ENCODE measurements around the gene SPTY2D1. TPM values are rescaled to one million over a fixed set of nuclear protein-coding genes. Genes with fewer than 3 reads are reported as not detected.
"Not testable (repeated sequence)": the region's sequence is repeated elsewhere in the genome, so short reads cannot be mapped to it uniquely, and the experiment has no call there.

SPTY2D1 gene
- total RNA-seq, 1 experiment from 2014 or later: 25.4 TPM

- DNase-seq (ENCODE audit: low spot score): no peak
Observed at GRCh38 chr11:18617688-18618341, 16.3 kb downstream of the SPTY2D1 start.

GRCh38 chr11:18615628-18616392, 18.3 kb downstream of the SPTY2D1 start:
- DNase-seq (ENCODE audit: low spot score): no peak

- DNase-seq (ENCODE audit: low spot score): no peak
Observed at GRCh38 chr11:18614667-18615066, 19.5 kb downstream of the SPTY2D1 start.

GRCh38 chr11:18612394-18612793, 21.7 kb downstream of the SPTY2D1 start:
- no peak for DNase-seq (ENCODE audit: low spot score)

- no peak for DNase-seq (ENCODE audit: low spot score)
Observed at GRCh38 chr11:18611196-18611595, 22.9 kb downstream of the SPTY2D1 start.

DNA sequence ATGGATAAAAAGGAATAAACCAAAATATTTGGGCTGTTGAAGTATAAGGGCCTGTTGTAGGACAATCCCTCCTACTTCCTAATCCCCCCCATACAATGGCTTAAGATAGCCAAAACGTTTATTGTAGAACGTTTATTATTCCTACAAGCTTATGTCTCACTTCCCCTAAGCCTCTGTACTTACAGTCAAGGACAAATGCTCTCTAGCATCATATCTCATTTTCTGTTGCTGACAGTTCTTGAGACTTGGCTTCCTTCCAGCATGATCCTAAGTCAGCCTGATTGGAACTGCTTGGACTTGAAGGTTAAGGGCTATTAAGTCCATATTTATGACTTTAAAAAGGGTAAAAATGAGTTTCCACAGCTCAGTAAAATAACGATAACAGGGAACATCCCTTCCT, 25.8 kb downstream of the SPTY2D1 start:
- no peak for DNase-seq (ENCODE audit: low spot score)

- no peak for DNase-seq (ENCODE audit: low spot score)
Observed at GRCh38 chr11:18600915-18601569, 33.1 kb downstream of the SPTY2D1 start.

DNA sequence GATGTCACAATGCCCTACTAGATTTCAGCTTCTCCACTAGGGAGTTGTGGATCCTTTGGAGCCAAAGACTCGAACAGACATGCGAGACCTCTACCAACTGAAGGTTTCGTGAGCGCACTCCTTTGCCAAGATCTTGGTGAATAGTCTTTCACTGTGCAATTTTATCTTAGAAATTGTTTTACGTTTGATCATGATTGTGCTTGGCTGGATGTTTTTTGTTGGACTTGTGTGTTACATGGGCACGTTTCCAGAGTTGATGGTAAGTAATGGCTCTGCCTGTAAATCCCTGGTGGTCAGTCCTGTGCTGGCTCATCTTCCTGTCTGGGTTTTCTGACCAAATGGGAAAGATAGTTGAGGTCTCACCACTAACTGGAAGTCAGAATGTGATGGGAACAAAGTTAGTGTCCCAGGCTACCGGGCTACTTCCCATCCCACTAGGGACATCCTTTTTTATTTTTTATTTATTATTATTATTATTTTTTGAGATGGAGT, 34.4 kb downstream of the SPTY2D1 start, which contains the start of gene MISFA:
Gene MISFA (plus strand): TSS at position 51 of the 492 bp plus-strand sequence. CDS start 140 bp downstream, at position 191.
- DNase-seq (ENCODE audit: low spot score): no peak

DNA sequence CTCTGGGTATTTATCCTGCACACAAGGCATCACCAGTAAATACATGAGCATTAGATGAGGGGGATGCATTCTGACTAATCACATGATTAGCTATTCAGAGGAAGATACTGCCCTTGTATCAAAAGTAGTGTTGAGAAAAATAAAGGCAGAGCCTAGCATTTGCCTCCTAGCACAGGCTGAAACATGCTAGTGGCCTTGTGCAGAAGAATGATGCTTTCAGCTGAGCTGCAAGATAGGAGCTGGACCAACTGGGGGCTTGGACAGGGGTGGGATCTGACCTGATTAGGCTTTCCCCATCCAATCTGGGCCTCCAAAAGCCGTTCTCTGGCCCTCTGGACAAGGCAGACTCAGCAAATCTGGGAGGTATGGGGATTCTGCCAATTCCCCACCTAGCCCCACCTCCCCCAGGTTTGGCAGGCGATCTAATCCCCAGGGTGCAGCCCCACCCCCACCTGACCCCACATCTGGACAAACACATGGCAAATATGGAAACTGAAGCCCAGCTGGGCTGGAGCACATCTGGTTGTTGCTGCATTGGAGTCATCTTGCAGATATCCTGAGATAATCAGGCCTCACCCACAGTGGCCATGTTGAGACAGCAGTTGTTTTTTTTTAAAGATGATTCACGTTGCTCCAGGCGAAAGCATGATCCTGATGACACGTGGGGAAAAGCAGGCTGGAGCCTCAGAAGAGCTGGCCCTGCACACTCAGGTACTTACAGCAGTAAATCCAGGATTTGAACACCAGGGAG, 39.0 kb downstream of the SPTY2D1 start:
- no peak for DNase-seq (ENCODE audit: low spot score)

- DNase-seq (ENCODE audit: low spot score): not testable (repeated sequence)
Observed at GRCh38 chr11:18594088-18594487, 40.1 kb downstream of the SPTY2D1 start.

GRCh38 chr11:18590571-18590970, 43.6 kb downstream of the SPTY2D1 start:
- DNase-seq (ENCODE audit: low spot score): no peak

- peak; percentile 95 for DNase-seq (ENCODE audit: low spot score)
Observed at GRCh38 chr11:18588297-18589252, 45.6 kb downstream of the SPTY2D1 start, which contains the start of gene UEVLD. Gene UEVLD (minus strand): TSS chr11:18588734. CDS start chr11:18588654, 80 bp downstream.

DNA sequence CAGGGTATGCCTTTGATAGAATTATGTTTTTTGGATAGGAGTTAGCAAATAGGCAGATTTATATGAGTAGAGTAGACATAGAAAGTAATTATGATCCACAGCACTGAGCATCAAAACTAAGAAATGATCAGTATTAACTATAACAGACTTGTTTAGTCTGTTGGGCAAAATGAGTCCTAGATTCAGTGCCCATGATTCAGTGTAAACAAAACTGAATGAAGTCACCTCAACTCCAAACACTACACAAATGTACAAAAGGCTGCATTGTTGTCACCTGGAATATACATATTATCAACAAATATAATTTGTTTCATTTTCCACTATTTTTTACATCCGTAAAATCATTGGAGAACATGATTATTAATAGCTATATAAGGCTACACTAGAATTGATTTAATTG, 52.3 kb downstream of the SPTY2D1 start:
- DNase-seq (ENCODE audit: low spot score): no peak

GRCh38 chr11:18580113-18580766, 53.9 kb downstream of the SPTY2D1 start:
- no peak for DNase-seq (ENCODE audit: low spot score)

GRCh38 chr11:18578975-18579598, 55.1 kb downstream of the SPTY2D1 start:
- peak; percentile 88 for DNase-seq (ENCODE audit: low spot score)

GRCh38 chr11:18575361-18575760, 58.8 kb downstream of the SPTY2D1 start:
- no peak for DNase-seq (ENCODE audit: low spot score)

GRCh38 chr11:18567081-18567480, 67.1 kb downstream of the SPTY2D1 start:
- no peak for DNase-seq (ENCODE audit: low spot score)

GRCh38 chr11:18566406-18566805, 67.7 kb downstream of the SPTY2D1 start:
- no peak for DNase-seq (ENCODE audit: low spot score)

GRCh38 chr11:18564149-18564548, 70.0 kb downstream of the SPTY2D1 start:
- no peak for DNase-seq (ENCODE audit: low spot score)

Measured in HT-29 (cell line).